Neural cell (in vitro differentiated cells): ENCODE measurements around the gene DALRD3.

Experiments used
- CTCF ChIP-seq: fragments of 450-650 bp; IDR thresholded peaks from 2 replicates; pipeline ENCODE4 v1.5.1; 2014; ENCODE audit warnings: antibody characterized with exemption, mild to moderate bottlenecking, moderate library complexity; ENCODE audit not compliant: poor library complexity, severe bottlenecking
- EP300 ChIP-seq: fragments of 450-650 bp; conservative IDR thresholded peaks from 2 replicates; pipeline ENCODE4 v1.6.1; 2014; ENCODE audit warnings: antibody characterized with exemption, mild to moderate bottlenecking, moderate library complexity; ENCODE audit not compliant: poor library complexity, severe bottlenecking
- EZH2 ChIP-seq: fragments of 200-600, 300-800 bp; shearing (Covaris generic), sonication (generic); IDR thresholded peaks from 2 replicates; pipeline ENCODE4 v1.6.1; 2014; ENCODE audit warnings: antibody characterized with exemption, low read length, borderline replicate concordance, mild to moderate bottlenecking; ENCODE audit not compliant: insufficient read depth, poor library complexity, severe bottlenecking
- MXI1 ChIP-seq: fragments of 450-650 bp; conservative IDR thresholded peaks from 2 replicates; pipeline ENCODE4 v1.6.1; 2014; ENCODE audit warnings: antibody characterized with exemption, mild to moderate bottlenecking; ENCODE audit not compliant: poor library complexity, severe bottlenecking
- POLR2AphosphoS5 ChIP-seq: IDR thresholded peaks from 2 replicates; pipeline ENCODE4 v1.6.1; 2012
- RAD21 ChIP-seq: fragments of 450-650 bp; conservative IDR thresholded peaks from 2 replicates; pipeline ENCODE4 v1.6.1; 2014; ENCODE audit warnings: antibody characterized with exemption, mild to moderate bottlenecking, moderate library complexity
- REST ChIP-seq: IDR thresholded peaks from 2 replicates; pipeline ENCODE4 v1.6.1; 2012; ENCODE audit warnings: borderline replicate concordance
- TAF1 ChIP-seq: IDR thresholded peaks from 2 replicates; pipeline ENCODE4 v1.6.1; 2012; ENCODE audit warnings: low read depth

GRCh38 chr3:49007068-49007770 is 11.2 kb downstream of the DALRD3 start, which contains the start of gene WDR6:
- TF ChIP-seq TAF1 (peak; percentile 74), CTCF (peak; percentile 76), POLR2AphosphoS5 (peak; percentile 98), EZH2 (no peak), REST (peak; percentile 97), MXI1 (peak; percentile 85), EP300 (peak; percentile 61), RAD21 (peak; percentile 53)
